ENCODE results near the gene SUMF2. TPM values are rescaled to one million over a fixed set of nuclear protein-coding genes. Genes with fewer than 3 reads are reported as not detected.

The SUMF2 gene
- total and polyA plus RNA-seq, 2 of the 4 experiments (the other 2 are of a cell fraction), result 86.2 to 97.3 TPM

Small RNAs within 50 kb of the gene (microRNA-seq; reads per million reads assigned to microRNA genes)
- gene SNORA15 (ENCODE audit: insufficient read depth, insufficient read length), result not detected
- not detected for gene SNORA22B (ENCODE audit: insufficient read depth, insufficient read length)

Small RNAs within 50 kb of the gene (small RNA-seq; reads per million reads assigned to genes)
- gene SNORA15 (0 to 0.73 (median 0) reads per million in 5 experiments), gene SNORA22B (0 to 3.5 (median 0) reads per million in 5 experiments)

Other genes starting within 250 kb of the SUMF2 start
- gene SEPTIN14, start 201.5 kb upstream of the SUMF2 start, total RNA-seq (2012; rRNA removed), result not detected in 2 replicates
- gene SEPTIN14, start 201.5 kb upstream of the SUMF2 start, polyA plus RNA-seq (2012; rRNA removed), result not detected in 2 replicates
- gene ZNF713, start 176.8 kb upstream of the SUMF2 start, total RNA-seq (2012; rRNA removed), result 1.4 and 2.5 TPM in 2 replicates
- gene ZNF713, start 176.8 kb upstream of the SUMF2 start, polyA plus RNA-seq (2012; rRNA removed), result 0.52 and 0.74 TPM in 2 replicates
- gene MRPS17, start 112.4 kb upstream of the SUMF2 start, total RNA-seq (2012; rRNA removed), result 15.2 and 21.1 TPM in 2 replicates
- gene MRPS17, start 112.4 kb upstream of the SUMF2 start, polyA plus RNA-seq (2012; rRNA removed), result 8.9 and 9.9 TPM in 2 replicates
- gene NIPSNAP2, start 99.7 kb upstream of the SUMF2 start, total RNA-seq (2012; rRNA removed), result 42.8 and 53.0 TPM in 2 replicates
- gene NIPSNAP2, start 99.7 kb upstream of the SUMF2 start, polyA plus RNA-seq (2012; rRNA removed), result 30.4 and 33.7 TPM in 2 replicates
- gene PSPH, start 12.8 kb upstream of the SUMF2 start, total RNA-seq (2012; rRNA removed), result 48.4 and 55.8 TPM in 2 replicates
- gene PSPH, start 12.8 kb upstream of the SUMF2 start, polyA plus RNA-seq (2012; rRNA removed), result 30.0 and 31.8 TPM in 2 replicates
- gene CCT6A, start 12.5 kb upstream of the SUMF2 start, total RNA-seq (2012; rRNA removed), result 265 and 311 TPM in 2 replicates
- 133 and 135 TPM in 2 replicates for gene CCT6A, start 12.5 kb upstream of the SUMF2 start, polyA plus RNA-seq (2012; rRNA removed)
- under 0.01 and 0.72 TPM in 2 replicates for gene PHKG1, start 28.7 kb downstream of the SUMF2 start, total RNA-seq (2012; rRNA removed)
- gene PHKG1, start 28.7 kb downstream of the SUMF2 start, polyA plus RNA-seq (2012; rRNA removed), result 0.62 and 0.67 TPM in 2 replicates
- 423 and 532 TPM in 2 replicates for gene CHCHD2, start 42.2 kb downstream of the SUMF2 start, total RNA-seq (2012; rRNA removed)
- 522 and 592 TPM in 2 replicates for gene CHCHD2, start 42.2 kb downstream of the SUMF2 start, polyA plus RNA-seq (2012; rRNA removed)
- gene NUPR2, start 52.1 kb downstream of the SUMF2 start, total RNA-seq (2012; rRNA removed), result not detected in 2 replicates
- gene NUPR2, start 52.1 kb downstream of the SUMF2 start, polyA plus RNA-seq (2012; rRNA removed), result not detected in 2 replicates